Measurements from ENCODE around the gene SLC31A2. TPM values are rescaled to one million over a fixed set of nuclear protein-coding genes. Genes with fewer than 3 reads are reported as not detected.

SLC31A2 gene
- total and polyA plus RNA-seq, 8 donors, result 1.2 to 19.6 (median 6.4) TPM

DNA sequence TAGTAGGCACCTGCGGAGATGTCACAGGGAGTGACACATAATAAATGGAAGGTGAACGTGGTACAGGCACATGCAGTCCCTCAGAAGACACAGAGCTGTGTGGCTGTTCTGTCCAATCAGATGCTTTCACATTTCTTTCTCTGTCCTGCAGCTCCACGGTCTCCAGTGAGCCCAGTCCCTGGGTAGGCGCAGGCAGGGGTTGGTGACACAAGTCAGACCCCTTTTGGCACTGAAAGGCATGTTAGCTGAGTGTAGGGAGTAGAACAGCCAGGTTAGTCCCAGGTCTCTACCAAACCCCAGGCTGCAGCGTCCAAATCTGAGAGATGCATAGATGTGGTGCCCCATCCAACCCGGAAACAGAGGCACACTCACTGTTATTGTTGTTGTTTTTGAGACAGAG is 2.8 kb downstream of the SLC31A2 start:
- no peak for DNase-seq
- H3K36me3 ChIP-seq, result peaks cover 9 to 18% (median 15%) of the 10 kb centered on the region in 4 donors
- no peaks in the 10 kb centered on the region for H3K9me3 ChIP-seq
- no peak for TF ChIP-seq POLR2AphosphoS5 (IDR thresholded peaks at IDR 0.05)
- TF ChIP-seq EP300 (IDR thresholded peaks at IDR 0.05), result no peak
- no peak for TF ChIP-seq POLR2A (IDR thresholded peaks at IDR 0.05)
- TF ChIP-seq, protein P1, sequence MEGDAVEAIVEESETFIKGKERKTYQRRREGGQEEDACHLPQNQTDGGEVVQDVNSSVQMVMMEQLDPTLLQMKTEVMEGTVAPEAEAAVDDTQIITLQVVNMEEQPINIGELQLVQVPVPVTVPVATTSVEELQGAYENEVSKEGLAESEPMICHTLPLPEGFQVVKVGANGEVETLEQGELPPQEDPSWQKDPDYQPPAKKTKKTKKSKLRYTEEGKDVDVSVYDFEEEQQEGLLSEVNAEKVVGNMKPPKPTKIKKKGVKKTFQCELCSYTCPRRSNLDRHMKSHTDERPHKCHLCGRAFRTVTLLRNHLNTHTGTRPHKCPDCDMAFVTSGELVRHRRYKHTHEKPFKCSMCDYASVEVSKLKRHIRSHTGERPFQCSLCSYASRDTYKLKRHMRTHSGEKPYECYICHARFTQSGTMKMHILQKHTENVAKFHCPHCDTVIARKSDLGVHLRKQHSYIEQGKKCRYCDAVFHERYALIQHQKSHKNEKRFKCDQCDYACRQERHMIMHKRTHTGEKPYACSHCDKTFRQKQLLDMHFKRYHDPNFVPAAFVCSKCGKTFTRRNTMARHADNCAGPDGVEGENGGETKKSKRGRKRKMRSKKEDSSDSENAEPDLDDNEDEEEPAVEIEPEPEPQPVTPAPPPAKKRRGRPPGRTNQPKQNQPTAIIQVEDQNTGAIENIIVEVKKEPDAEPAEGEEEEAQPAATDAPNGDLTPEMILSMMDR (IDR thresholded peaks at IDR 0.05), result no peak
- intact Hi-C loops (cut with DNase I; ENCODE audit: low total_unique reads), result no loop called here
- H3K27ac ChIP-seq, result peak overlapping the region in 1 of 5 donors; percentile 31
- no peaks in the 10 kb centered on the region for H3K27me3 ChIP-seq
- 73 to 87% (median 83%) methylated on average over 6 of the region's 6 CpGs for WGBS, 5 donors
- H3K4me1 ChIP-seq, result peaks cover 11 to 58% (median 42%) of the 10 kb centered on the region in 4 donors
- H3K4me3 ChIP-seq, result no peak overlapping the region

DNA sequence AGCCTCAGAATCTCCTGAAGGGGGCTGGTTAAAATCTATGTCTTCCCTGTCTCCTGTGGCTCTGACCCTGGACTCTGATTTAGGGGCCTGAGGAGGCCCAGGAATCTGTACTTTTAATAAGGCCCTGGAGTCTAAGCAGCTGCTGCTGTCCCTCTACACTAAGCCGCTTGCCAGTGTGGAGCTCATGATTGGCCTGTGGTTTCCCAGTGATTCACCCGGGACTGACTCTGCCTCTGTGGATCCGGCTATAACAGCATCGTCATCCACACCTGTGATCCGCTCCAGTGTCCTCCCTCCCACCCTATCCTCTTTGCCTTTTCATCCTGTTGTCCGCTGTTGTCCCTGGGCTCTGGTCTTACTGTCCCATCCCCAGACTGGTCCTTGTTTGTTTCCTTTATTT is 3.7 kb downstream of the SLC31A2 start:
- intact Hi-C loops (cut with DNase I; ENCODE audit: low total_unique reads), result no loop called here
- DNase-seq, result no peak
- no peak for TF ChIP-seq POLR2AphosphoS5 (IDR thresholded peaks at IDR 0.05)
- no peak for TF ChIP-seq POLR2A (IDR thresholded peaks at IDR 0.05)
- TF ChIP-seq, protein P1 (IDR thresholded peaks at IDR 0.05), result no peak
- TF ChIP-seq EP300 (IDR thresholded peaks at IDR 0.05), result no peak
- Histone ChIP-seq H3K27ac (peak overlapping the region in 4 of 5 donors; percentile 1 to 31 (median 14)), H3K36me3 (peaks cover 10 to 27% (median 23%) of the 10 kb centered on the region in 4 donors), H3K4me1 (peaks cover 11 to 58% (median 42%) of the 10 kb centered on the region in 4 donors), H3K9me3 (no peaks in the 10 kb centered on the region), H3K4me3 (peak overlapping the region in 1 of 4 donors; percentile 6), H3K27me3 (no peaks in the 10 kb centered on the region)
- 77 to 88% (median 83%) methylated on average over 6 of the region's 6 CpGs for WGBS, 5 donors

DNA sequence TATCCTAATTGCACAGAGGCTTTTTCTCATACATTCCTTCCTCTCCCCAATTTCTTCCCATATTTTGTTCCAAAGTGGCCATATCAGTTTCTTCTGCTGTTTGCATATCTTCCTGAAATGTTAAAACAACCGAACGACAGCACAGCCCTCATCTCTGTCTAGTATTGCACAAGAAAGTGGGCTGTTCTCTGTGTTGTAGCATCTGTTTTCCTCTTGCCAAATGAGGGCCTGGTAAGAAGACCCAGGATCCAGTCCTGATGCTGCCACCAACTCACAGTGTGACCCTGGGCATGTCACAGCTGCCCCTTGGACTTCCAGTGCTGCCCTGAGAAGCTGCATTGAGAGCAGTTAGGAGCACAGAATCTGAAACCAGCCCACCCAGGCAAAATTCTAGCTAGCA is 4.1 kb downstream of the SLC31A2 start:
- WGBS, 5 donors, result 38 to 61% (median 55%) methylated on average over 2 of the region's 2 CpGs
- DNase-seq, result no peak
- TF ChIP-seq, protein P1 (IDR thresholded peaks at IDR 0.05), result no peak
- no peak for TF ChIP-seq POLR2A (IDR thresholded peaks at IDR 0.05)
- TF ChIP-seq POLR2AphosphoS5 (IDR thresholded peaks at IDR 0.05), result no peak
- no peak for TF ChIP-seq EP300 (IDR thresholded peaks at IDR 0.05)
- H3K36me3 ChIP-seq, result peaks cover 15 to 32% (median 28%) of the 10 kb centered on the region in 4 donors
- intact Hi-C loops (cut with DNase I; ENCODE audit: low total_unique reads), result no loop called here
- H3K4me3 ChIP-seq, result no peak overlapping the region
- H3K4me1 ChIP-seq, result peaks cover 11 to 58% (median 42%) of the 10 kb centered on the region in 4 donors
- H3K27ac ChIP-seq, result peak overlapping the region in 3 of 5 donors; percentile 0 to 31 (median 25)
- no peaks in the 10 kb centered on the region for H3K9me3 ChIP-seq
- H3K27me3 ChIP-seq, result no peaks in the 10 kb centered on the region

DNA sequence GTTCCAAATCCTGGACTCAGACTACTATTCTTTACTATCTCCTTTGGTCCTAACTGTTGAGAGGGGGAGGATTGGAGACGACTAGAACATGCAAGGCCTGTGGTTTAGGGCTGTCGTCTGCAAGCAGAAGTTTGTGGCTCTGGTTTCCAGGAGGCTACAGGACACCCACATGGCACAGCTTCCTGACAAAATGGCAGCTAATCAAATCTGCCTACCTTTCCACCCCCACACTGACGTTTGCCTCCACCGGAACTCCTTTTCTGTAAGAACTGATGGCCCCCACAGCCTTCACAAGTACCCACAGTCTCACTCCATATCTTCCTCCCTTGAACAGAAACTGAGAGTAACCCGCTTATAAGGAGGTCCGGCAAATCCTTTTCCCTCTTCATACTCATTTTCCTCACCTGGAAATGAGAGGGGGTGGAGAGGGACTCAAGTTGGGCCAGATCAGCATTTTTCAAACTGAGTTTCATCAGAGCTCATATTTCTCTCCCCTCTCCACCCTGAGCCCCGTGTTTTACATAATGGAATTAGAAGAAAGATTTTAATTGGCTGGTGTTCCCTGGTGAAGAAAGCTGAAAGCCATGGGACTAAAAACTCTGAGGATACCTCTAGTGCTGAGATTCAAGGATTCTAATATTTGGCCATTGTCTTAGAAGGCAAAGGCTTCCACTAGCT is 5.2 kb downstream of the SLC31A2 start:
- peaks cover 11 to 53% (median 37%) of the 10 kb centered on the region in 4 donors for H3K4me1 ChIP-seq
- no peak for TF ChIP-seq POLR2AphosphoS5 (IDR thresholded peaks at IDR 0.05)
- TF ChIP-seq, protein P1 (IDR thresholded peaks at IDR 0.05), result no peak
- no peak for TF ChIP-seq EP300 (IDR thresholded peaks at IDR 0.05)
- no peak for TF ChIP-seq POLR2A (IDR thresholded peaks at IDR 0.05)
- H3K27ac ChIP-seq, result peak overlapping the region in 2 of 5 donors; percentile 0 to 31
- peak in 1 of 2 donors; percentile 24 for DNase-seq
- H3K9me3 ChIP-seq, result no peaks in the 10 kb centered on the region
- 39 to 62% (median 44%) methylated on average over 7 of the region's 7 CpGs for WGBS, 5 donors
- no peaks in the 10 kb centered on the region for H3K27me3 ChIP-seq
- H3K4me3 ChIP-seq, result no peak overlapping the region
- intact Hi-C loops (cut with DNase I; ENCODE audit: low total_unique reads), result no loop called here
- peaks cover 17 to 42% (median 39%) of the 10 kb centered on the region in 4 donors for H3K36me3 ChIP-seq

All from stomach (tissue), 9 donors.